HFF-Myc (cell line): ENCODE data around the gene PRAMEF12.

Experiments used
- DNase-seq: peaks from one replicate; pipeline ENCODE4 v3.0.0-alpha.2; 2011; ENCODE audit warnings: low read depth; ENCODE audit errors: extremely low read depth
- H3K4me3 ChIP-seq: replicated peaks from 2 replicates; pipeline ENCODE4 v1.5.1; 2011; ENCODE audit warnings: low read depth, mild to moderate bottlenecking, control low read depth, low read length
- TF ChIP-seq, protein P1 (sequence below): IDR thresholded peaks from 2 replicates; pipeline ENCODE4 v1.5.1; 2012; ENCODE audit warnings: mild to moderate bottlenecking, low read depth, low read length, control low read depth; ENCODE audit errors: missing control alignments

Gene PRAMEF12

DNA sequence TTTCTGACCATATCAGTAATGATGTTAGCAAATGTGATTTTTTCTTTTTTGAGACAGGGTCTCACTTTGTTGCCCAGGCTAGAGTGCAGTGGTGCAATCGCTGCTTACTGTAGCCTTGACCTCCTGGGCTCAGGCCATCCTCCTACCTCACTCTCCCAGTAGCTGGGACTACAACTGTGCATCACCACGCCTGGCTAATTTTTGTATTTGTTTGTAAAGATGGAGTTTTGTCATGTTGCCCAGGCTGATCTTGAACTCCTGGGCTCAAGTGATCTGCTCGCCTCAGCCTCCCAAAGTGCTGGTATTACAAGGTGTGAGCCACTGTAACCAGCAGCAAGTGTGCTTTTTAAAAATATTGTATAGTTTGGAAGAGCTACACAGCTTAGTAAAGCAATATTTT is 31.6 kb upstream of the PRAMEF12 start:
- TF ChIP-seq, protein P1, sequence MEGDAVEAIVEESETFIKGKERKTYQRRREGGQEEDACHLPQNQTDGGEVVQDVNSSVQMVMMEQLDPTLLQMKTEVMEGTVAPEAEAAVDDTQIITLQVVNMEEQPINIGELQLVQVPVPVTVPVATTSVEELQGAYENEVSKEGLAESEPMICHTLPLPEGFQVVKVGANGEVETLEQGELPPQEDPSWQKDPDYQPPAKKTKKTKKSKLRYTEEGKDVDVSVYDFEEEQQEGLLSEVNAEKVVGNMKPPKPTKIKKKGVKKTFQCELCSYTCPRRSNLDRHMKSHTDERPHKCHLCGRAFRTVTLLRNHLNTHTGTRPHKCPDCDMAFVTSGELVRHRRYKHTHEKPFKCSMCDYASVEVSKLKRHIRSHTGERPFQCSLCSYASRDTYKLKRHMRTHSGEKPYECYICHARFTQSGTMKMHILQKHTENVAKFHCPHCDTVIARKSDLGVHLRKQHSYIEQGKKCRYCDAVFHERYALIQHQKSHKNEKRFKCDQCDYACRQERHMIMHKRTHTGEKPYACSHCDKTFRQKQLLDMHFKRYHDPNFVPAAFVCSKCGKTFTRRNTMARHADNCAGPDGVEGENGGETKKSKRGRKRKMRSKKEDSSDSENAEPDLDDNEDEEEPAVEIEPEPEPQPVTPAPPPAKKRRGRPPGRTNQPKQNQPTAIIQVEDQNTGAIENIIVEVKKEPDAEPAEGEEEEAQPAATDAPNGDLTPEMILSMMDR: no peak
- H3K4me3 ChIP-seq: no peak overlapping the region
- DNase-seq: no peak

DNA sequence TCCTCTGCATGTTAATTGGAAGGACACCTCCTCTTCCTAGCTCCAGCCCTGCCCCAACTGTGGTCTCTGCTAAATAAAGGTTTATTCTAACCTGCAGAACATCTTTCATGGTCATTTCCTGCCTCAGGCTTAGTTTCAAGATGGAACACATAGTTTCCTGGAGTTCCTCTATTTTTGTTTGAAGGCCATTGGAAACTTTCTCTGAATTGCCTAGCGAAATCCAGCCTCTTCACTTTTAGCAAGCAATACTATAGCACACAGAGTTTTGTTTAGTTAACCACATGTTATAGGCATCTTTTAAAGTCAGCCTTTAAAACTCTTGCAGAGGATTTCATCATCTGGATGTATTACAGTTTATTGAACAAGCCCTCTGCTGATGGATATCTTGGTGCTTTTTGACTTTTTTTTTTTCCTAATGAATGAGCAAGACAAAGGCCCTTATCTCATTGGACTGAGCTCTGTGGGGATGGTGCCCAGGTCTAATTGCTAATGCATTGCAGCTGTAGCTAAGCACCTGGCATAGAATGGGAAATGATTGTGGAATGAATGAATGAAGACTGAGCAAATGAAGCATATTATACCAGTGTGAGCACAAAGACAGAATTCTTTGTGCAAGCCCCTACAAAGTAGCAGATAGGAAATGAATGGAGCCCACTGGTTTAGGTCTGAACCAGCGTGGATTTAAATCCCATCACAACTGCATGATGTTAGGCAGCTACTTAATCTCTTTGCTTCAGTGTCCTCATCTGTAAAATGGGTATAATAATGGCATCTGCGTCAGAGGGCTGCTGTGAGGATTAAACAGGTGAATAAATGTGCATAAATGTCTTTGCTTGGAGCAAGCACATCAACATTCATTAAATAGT is 28.2 kb upstream of the PRAMEF12 start:
- DNase-seq: no peak
- no peak overlapping the region for H3K4me3 ChIP-seq
- TF ChIP-seq, protein P1: no peak

DNA sequence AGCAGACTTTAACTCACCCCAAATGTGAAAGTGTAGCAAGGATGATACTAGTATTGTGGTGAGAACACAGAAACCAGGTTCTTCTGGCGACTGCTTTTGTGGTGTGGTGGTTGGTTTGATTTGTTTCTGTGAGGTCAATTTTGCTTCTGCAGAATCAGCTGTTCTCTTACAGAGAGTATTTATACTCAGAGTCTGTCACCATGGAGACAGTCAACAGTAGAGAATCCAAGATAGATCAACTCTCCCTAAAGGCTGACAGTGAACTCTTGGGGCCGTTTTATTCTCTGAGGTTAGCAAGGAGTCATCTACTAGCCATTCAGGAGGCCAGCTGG is 27.6 kb upstream of the PRAMEF12 start, which contains the start of gene CFAP107:
Gene CFAP107 (plus strand): TSS at position 209 of the 332 bp plus-strand sequence. CDS start 231 bp downstream, outside the sequence.
- H3K4me3 ChIP-seq: no peak within 1 kb of the TSS
- no peak for DNase-seq
- TF ChIP-seq, protein P1: no peak

DNA sequence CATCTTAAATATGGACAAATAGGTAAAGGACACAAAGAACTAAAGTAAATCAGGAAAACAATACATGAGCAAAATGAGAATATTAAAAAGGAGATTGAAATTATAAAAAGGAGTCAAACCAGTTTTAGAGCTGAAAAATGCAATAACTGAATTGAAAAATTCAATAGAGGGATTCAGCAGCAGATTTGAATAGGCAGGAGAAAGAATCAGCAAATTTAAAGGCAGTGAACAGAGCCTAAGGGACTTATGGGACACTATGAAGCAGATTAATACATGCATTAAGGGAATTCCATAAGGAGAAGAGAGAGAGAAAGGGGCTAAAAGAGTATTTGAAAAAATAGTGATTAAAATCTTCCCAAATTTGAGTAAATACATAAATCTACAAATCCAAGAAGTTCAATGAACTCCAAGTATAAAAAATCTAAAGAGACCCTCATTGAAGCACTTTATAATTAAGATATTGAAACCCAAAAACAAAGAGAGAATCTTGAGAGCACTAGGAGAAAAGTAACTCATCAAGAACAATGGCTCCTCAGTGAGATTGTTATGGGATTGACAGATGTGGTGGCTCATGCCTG is 24.7 kb upstream of the PRAMEF12 start:
- TF ChIP-seq, protein P1: no peak
- no peak for DNase-seq

DNA sequence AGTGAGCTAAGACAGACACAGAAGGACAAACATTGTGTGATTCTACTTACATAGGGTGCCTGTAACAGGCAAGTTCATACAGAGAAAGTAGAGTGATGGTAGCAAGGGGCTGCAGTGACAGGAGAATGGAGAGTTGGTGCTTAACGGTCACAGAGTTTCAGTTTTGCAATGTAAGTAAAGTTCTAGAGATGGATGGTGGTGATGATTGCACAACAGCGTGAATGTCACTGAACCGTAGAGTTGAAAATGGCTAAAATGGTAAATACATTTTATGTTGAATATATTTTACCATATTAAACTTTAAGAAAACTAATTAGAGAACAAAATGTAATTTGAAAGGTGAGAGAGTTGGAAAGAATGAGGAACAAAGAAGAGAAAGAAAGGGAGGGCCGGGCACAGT is 18.8 kb upstream of the PRAMEF12 start:
- TF ChIP-seq, protein P1: no peak
- no peak overlapping the region for H3K4me3 ChIP-seq
- no peak for DNase-seq

More for the DNA sequence above, 24.7 kb upstream of the PRAMEF12 start:
- H3K4me3 ChIP-seq: no peak overlapping the region

DNA sequence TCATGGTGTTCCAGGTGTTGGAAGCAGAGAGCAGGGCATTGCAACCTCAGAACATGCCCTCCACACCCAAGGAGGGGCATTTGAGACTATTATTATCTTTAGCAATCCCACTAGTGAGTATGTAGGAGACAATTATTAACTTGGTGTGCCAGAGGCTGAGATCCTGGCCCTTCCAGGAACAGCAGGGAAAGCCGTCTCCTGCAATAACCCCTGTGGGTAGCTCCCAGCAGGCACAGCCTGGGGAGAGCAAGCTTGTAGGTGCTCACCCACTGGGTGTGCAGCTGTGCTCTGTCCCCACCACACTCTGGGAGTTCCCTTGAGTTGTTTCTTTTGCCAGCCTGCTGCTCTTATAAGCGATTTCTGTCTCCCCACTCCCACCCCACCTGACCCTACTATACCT is 17.3 kb upstream of the PRAMEF12 start:
- DNase-seq: no peak
- H3K4me3 ChIP-seq: no peak overlapping the region
- TF ChIP-seq, protein P1: no peak
